Measurements from ENCODE around the gene DIMT1. TPM values are rescaled to one million over a fixed set of nuclear protein-coding genes. Genes with fewer than 3 reads are reported as not detected.

The DIMT1 gene
- total RNA-seq, 4 donors from 2014 or later = 6.0 to 13.1 (median 8.7) TPM

GRCh38 chr5:62346748-62347147 is 57.0 kb downstream of the DIMT1 start:
- Histone ChIP-seq H3K4me1 (peaks cover 0 to 7% (median 0%) of the 10 kb centered on the region in 4 donors), H3K4me3 (no peak overlapping the region), H3K27ac (no peak overlapping the region), H3K27me3 (no peaks in the 10 kb centered on the region), H3K9me3 (no peaks in the 10 kb centered on the region), H3K36me3 (peaks cover 0 to 15% (median 2%) of the 10 kb centered on the region in 4 donors)
- WGBS, 2 donors (ENCODE audit: low coverage in 1 of 2) = 81 to 88% methylated on average over 2 of the region's 2 CpGs
- in situ Hi-C loops (cut with MboI; ENCODE audit: low pct_ligation_motif_present in 1 of 4, low pct_unique_long_range_greater_than_20kb in 1 of 4, low sequenced_read_pairs in 3 of 4) = no loop called here
- intact Hi-C loops (cut with DNase I; ENCODE audit: low total_unique reads) = no loop called here
- DNase-seq = no peak
- TF ChIP-seq POLR2A (IDR thresholded peaks at IDR 0.05) (no peak), EP300 (IDR thresholded peaks at IDR 0.05; ENCODE audit: low read depth) (no peak)
- TF ChIP-seq, protein P1, sequence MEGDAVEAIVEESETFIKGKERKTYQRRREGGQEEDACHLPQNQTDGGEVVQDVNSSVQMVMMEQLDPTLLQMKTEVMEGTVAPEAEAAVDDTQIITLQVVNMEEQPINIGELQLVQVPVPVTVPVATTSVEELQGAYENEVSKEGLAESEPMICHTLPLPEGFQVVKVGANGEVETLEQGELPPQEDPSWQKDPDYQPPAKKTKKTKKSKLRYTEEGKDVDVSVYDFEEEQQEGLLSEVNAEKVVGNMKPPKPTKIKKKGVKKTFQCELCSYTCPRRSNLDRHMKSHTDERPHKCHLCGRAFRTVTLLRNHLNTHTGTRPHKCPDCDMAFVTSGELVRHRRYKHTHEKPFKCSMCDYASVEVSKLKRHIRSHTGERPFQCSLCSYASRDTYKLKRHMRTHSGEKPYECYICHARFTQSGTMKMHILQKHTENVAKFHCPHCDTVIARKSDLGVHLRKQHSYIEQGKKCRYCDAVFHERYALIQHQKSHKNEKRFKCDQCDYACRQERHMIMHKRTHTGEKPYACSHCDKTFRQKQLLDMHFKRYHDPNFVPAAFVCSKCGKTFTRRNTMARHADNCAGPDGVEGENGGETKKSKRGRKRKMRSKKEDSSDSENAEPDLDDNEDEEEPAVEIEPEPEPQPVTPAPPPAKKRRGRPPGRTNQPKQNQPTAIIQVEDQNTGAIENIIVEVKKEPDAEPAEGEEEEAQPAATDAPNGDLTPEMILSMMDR (IDR thresholded peaks at IDR 0.05) = no peak

GRCh38 chr5:62343428-62343827 is 60.3 kb downstream of the DIMT1 start:
- intact Hi-C loops (cut with DNase I; ENCODE audit: low total_unique reads) = no loop called here
- H3K4me3 ChIP-seq = no peak overlapping the region
- in situ Hi-C loops (cut with MboI; ENCODE audit: low pct_ligation_motif_present in 1 of 4, low pct_unique_long_range_greater_than_20kb in 1 of 4, low sequenced_read_pairs in 3 of 4) = no loop called here

DNA sequence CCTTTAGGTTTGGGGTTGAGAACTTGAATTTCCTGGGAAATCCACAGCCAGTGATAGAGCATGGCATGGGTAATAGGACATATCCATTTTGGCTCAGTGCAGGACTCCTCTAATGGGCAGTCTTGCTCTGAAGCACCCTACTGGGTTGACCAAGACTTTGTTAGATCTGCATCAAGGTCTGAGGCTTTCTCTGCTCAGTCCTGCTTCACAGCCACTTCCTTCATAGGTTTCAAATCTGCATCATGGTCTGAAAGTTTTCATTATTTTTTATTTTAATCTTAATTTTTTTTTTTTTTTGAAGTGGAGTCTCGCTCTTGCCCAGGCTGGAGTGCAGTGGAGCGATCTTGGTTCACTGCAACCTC is 61.2 kb downstream of the DIMT1 start:
- no peak overlapping the region for H3K4me3 ChIP-seq
- in situ Hi-C loops (cut with MboI; ENCODE audit: low pct_ligation_motif_present in 1 of 4, low pct_unique_long_range_greater_than_20kb in 1 of 4, low sequenced_read_pairs in 3 of 4) = no loop called here
- 97% methylated on average over 2 of the region's 2 CpGs; no CpG with 5 or more reads in 1 of the 2 donors for WGBS, 2 donors (ENCODE audit: low coverage in 1 of 2)
- no peaks in the 10 kb centered on the region for H3K27me3 ChIP-seq
- H3K4me1 ChIP-seq = peaks cover 0 to 7% (median 0%) of the 10 kb centered on the region in 4 donors
- H3K27ac ChIP-seq = no peak overlapping the region
- no peak for TF ChIP-seq POLR2AphosphoS5 (IDR thresholded peaks at IDR 0.05)
- no peak for TF ChIP-seq POLR2A (IDR thresholded peaks at IDR 0.05)
- H3K9me3 ChIP-seq = no peaks in the 10 kb centered on the region
- intact Hi-C loops (cut with DNase I; ENCODE audit: low total_unique reads) = no loop called here
- DNase-seq = no peak
- no peaks in the 10 kb centered on the region for H3K36me3 ChIP-seq

More at GRCh38 chr5:62343428-62343827, 60.3 kb downstream of the DIMT1 start:
- no peaks in the 10 kb centered on the region for H3K36me3 ChIP-seq
- no peak overlapping the region for H3K27ac ChIP-seq
- TF ChIP-seq EP300 (IDR thresholded peaks at IDR 0.05; ENCODE audit: low read depth) (no peak), POLR2A (IDR thresholded peaks at IDR 0.05) (no peak), POLR2AphosphoS5 (IDR thresholded peaks at IDR 0.05) (no peak)
- TF ChIP-seq, protein P1 (IDR thresholded peaks at IDR 0.05) = no peak
- WGBS, 2 donors (ENCODE audit: low coverage in 1 of 2) = 97% methylated on average over 1 of the region's 1 CpG; no CpG with 5 or more reads in 1 of the 2 donors
- no peaks in the 10 kb centered on the region for H3K9me3 ChIP-seq
- no peak for DNase-seq
- H3K27me3 ChIP-seq = no peaks in the 10 kb centered on the region
- peaks cover 0 to 7% (median 0%) of the 10 kb centered on the region in 4 donors for H3K4me1 ChIP-seq

- H3K27ac ChIP-seq = no peak overlapping the region
- intact Hi-C loops (cut with DNase I; ENCODE audit: low total_unique reads) (no loop called here), in situ Hi-C loops (cut with MboI; ENCODE audit: low pct_ligation_motif_present in 1 of 4, low pct_unique_long_range_greater_than_20kb in 1 of 4, low sequenced_read_pairs in 3 of 4) (no loop called here)
- H3K4me1 ChIP-seq = peaks cover 0 to 7% (median 0%) of the 10 kb centered on the region in 4 donors
- no peak overlapping the region for H3K4me3 ChIP-seq
- no peaks in the 10 kb centered on the region for H3K36me3 ChIP-seq
- H3K9me3 ChIP-seq = no peaks in the 10 kb centered on the region
- H3K27me3 ChIP-seq = no peaks in the 10 kb centered on the region
- TF ChIP-seq, protein P1 (IDR thresholded peaks at IDR 0.05) = no peak
- no peak for TF ChIP-seq EP300 (IDR thresholded peaks at IDR 0.05; ENCODE audit: low read depth)
- no peak for TF ChIP-seq POLR2AphosphoS5 (IDR thresholded peaks at IDR 0.05)
- no peak for TF ChIP-seq POLR2A (IDR thresholded peaks at IDR 0.05)
- no peak for DNase-seq
- WGBS, 2 donors (ENCODE audit: low coverage in 1 of 2) = 50 to 81% methylated on average over 2 to 4 of the region's 4 CpGs
These were observed 61.8 kb downstream of the DIMT1 start for GRCh38 chr5:62341783-62342475.
